CD14-positive monocyte (primary cell): ENCODE results near the gene GRK2. TPM values are rescaled to one million over a fixed set of nuclear protein-coding genes. Genes with fewer than 3 reads are reported as not detected.
A peak's percentile ranks its signal among the peaks of the same experiment; 100 is the strongest.

ENCODE experiments used
- DNase-seq, 3 donors: peaks; one replicate each; pipeline ENCODE4 v3.0.0-alpha.2; 2011 to 2022
- H2AFZ ChIP-seq: 2 replicates; pipeline ENCODE4 v1.6.0; 2012; ENCODE audit warnings: mild to moderate bottlenecking, low read depth, low read length, inconsistent platforms; ENCODE audit not compliant: insufficient read depth, poor library complexity, severe bottlenecking
- H3K27ac ChIP-seq, 2 donors: 1 replicate in 1 of 2; 2 replicates in 1 of 2; pipeline ENCODE4 v1.5.1; 2012 to 2013; ENCODE audit warnings: low read length in 2 of 2, control low read depth in 1 of 2, inconsistent platforms in 1 of 2, low read depth in 1 of 2, mild to moderate bottlenecking in 1 of 2
- H3K27me3 ChIP-seq, 2 donors: one replicate each; pipeline versions ENCODE4 v1.6.0 to v1.6.1; 2011 to 2013; ENCODE audit warnings: low read length in 2 of 2; ENCODE audit not compliant: control insufficient read depth in 2 of 2, insufficient read depth in 2 of 2
- H3K36me3 ChIP-seq, 2 donors: replicated peaks in 1 of 2; 1 replicate in 1 of 2; 2 replicates in 1 of 2; pipeline versions ENCODE4 v1.5.1 to v1.6.1; 2012 to 2013; ENCODE audit warnings: low read length in 2 of 2, control low read depth in 1 of 2, inconsistent platforms in 1 of 2, mild to moderate bottlenecking in 1 of 2; ENCODE audit not compliant: insufficient read depth in 2 of 2, control insufficient read depth in 1 of 2
- H3K4me1 ChIP-seq, 2 donors: 1 replicate in 1 of 2; 2 replicates in 1 of 2; pipeline versions ENCODE4 v1.5.1 to v1.6.1; 2012 to 2013; ENCODE audit warnings: low read length in 2 of 2, control low read depth in 1 of 2, inconsistent platforms in 1 of 2, mild to moderate bottlenecking in 1 of 2, moderate library complexity in 1 of 2; ENCODE audit not compliant: insufficient read depth in 2 of 2, control insufficient read depth in 1 of 2
- H3K4me2 ChIP-seq: replicated peaks from 2 replicates; pipeline ENCODE3; 2012; ENCODE audit warnings: low read length, moderate library complexity, mild to moderate bottlenecking; ENCODE audit not compliant: poor library complexity, severe bottlenecking; ENCODE audit errors: extremely low read depth
- H3K4me3 ChIP-seq, 3 experiments: fragments of 200-600 bp in 1 of 3; sonication (generic) in 1 of 3; replicated peaks in 1 of 3; 1 replicate in 2 of 3; 2 replicates in 1 of 3; pipeline ENCODE4 v1.5.1; 2011 to 2013; ENCODE audit warnings: low read length in 3 of 3, mild to moderate bottlenecking in 3 of 3, control low read depth in 2 of 3, low read depth in 2 of 3, inconsistent platforms in 1 of 3, moderate library complexity in 1 of 3
- H3K79me2 ChIP-seq: 2 replicates; pipeline ENCODE4 v1.6.0; 2012; ENCODE audit warnings: mild to moderate bottlenecking, control low read depth, inconsistent platforms, low read length, moderate library complexity; ENCODE audit not compliant: insufficient read depth
- H3K9ac ChIP-seq: 2 replicates; pipeline ENCODE4 v1.6.0; 2017; ENCODE audit warnings: low read length, mild to moderate bottlenecking; ENCODE audit not compliant: insufficient read depth, poor library complexity, severe bottlenecking
- H3K9me3 ChIP-seq, 2 donors: replicated peaks in 1 of 2; 1 replicate in 1 of 2; 2 replicates in 1 of 2; pipeline versions ENCODE4 v1.5.1 to v1.6.1; 2012 to 2013; ENCODE audit warnings: low read length in 2 of 2, control low read depth in 1 of 2; ENCODE audit not compliant: control insufficient read depth in 1 of 2, insufficient read depth in 1 of 2
- H4K20me1 ChIP-seq: 2 replicates; pipeline ENCODE4 v1.6.0; 2012; ENCODE audit warnings: mild to moderate bottlenecking, low read length, control low read depth, moderate library complexity; ENCODE audit not compliant: insufficient read depth
- H3K27ac Mint-ChIP-seq, 7 donors: one replicate each; pipeline ENCODE4 v1.8.0; 2020; ENCODE audit warnings: mild to moderate bottlenecking in 7 of 7, mixed read lengths in 7 of 7, moderate library complexity in 6 of 7, inconsistent platforms in 2 of 7
- H3K27me3 Mint-ChIP-seq, 3 donors: one replicate each; pipeline ENCODE4 v1.8.0; 2021 to 2022; ENCODE audit warnings: low read depth in 3 of 3, mild to moderate bottlenecking in 3 of 3, mixed read lengths in 3 of 3, moderate library complexity in 3 of 3, inconsistent platforms in 1 of 3
- H3K36me3 Mint-ChIP-seq, 2 donors: one replicate each; pipeline ENCODE4 v1.8.0; 2020; ENCODE audit warnings: mixed read lengths in 2 of 2, inconsistent platforms in 1 of 2, mild to moderate bottlenecking in 1 of 2
- H3K4me1 Mint-ChIP-seq: one replicate; pipeline ENCODE4 v1.8.0; 2020; ENCODE audit warnings: mild to moderate bottlenecking, mixed read lengths
- H3K4me3 Mint-ChIP-seq, 2 donors: one replicate each; pipeline ENCODE4 v1.8.0; 2020; ENCODE audit warnings: mild to moderate bottlenecking in 2 of 2, mixed read lengths in 2 of 2, moderate library complexity in 1 of 2
- H3K9me3 Mint-ChIP-seq, 7 donors: one replicate each; pipeline ENCODE4 v1.8.0; 2020 to 2022; ENCODE audit warnings: mixed read lengths in 7 of 7, mild to moderate bottlenecking in 6 of 7, moderate library complexity in 6 of 7, inconsistent platforms in 2 of 7
- WGBS: methylation state at CpG from one replicate; pipeline ENCODE4 v1.1.5; 2013; ENCODE audit warnings: missing lambda C conversion rate; ENCODE audit not compliant: insufficient coverage; 5-methylcytosine and 5-hydroxymethylcytosine counted together
- intact Hi-C, 2 donors: fragments of 100-400 bp; cut with micrococcal nuclease; formaldehyde crosslinking; loops; one replicate each; pipeline versions ENCODE4 v1.15.0 to v1.15.1; 2023
- polyA plus RNA-seq, 3 donors: library from polyadenylated mRNA; depleted of rRNA in 1 of 3; unstranded in 2 of 3; stranded (reverse) in 1 of 3; fragments of 300-500 nt in 2 of 3; fragments of >200 nt in 1 of 3; fragmentation: Illumina TruSeq in 2 of 3; gene quantifications; 1 replicate in 2 of 3; 2 replicates in 1 of 3; pipeline ENCODE4 v1.2.3, GENCODE V29; 2012 to 2021
- TF ChIP-seq, protein P1 (sequence below): fragments of 200-600 bp; IDR thresholded peaks from one replicate; pipeline ENCODE4 v1.8.0; 2022; ENCODE audit warnings: antibody characterized with exemption, mild to moderate bottlenecking

The GRK2 gene
- polyA plus RNA-seq, 3 donors, result 34.9 to 777 (median 43.0) TPM

DNA sequence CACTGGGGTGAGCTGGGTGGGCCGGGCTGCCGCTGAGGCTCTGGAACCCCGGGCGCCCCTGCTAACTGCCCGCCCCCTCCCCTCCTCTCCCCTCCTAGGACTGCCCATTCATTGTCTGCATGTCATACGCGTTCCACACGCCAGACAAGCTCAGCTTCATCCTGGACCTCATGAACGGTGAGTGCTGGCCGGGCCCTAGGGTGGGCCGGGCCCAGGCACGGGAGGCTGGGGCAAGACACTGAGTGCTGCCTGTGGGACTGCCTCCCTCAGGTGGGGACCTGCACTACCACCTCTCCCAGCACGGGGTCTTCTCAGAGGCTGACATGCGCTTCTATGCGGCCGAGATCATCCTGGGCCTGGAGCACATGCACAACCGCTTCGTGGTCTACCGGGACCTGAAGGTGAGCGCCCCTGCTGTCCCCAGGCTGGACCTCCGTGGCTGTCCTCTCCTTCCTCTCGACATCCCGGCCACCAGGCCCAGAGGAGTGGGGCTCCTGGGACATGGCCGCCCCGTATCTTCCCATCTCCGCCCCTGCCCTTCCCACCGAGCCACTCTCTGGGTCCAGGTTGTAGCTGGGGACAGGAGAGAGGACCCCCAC is 15.4 kb downstream of the GRK2 start:
- H3K4me2 ChIP-seq, result peak overlapping the region; percentile 80
- peaks cover 98% of the 10 kb centered on the region for H3K79me2 ChIP-seq
- peaks cover 10% of the 10 kb centered on the region for H4K20me1 ChIP-seq
- no peak overlapping the region for H2AFZ ChIP-seq
- peak overlapping the region; percentile 87 to 95 (median 93) for H3K27ac Mint-ChIP-seq
- peak overlapping the region; percentile 92 to 99 for H3K27ac ChIP-seq
- peaks cover 78 to 85% of the 10 kb centered on the region in 2 donors for H3K36me3 ChIP-seq
- TF ChIP-seq, protein P1, sequence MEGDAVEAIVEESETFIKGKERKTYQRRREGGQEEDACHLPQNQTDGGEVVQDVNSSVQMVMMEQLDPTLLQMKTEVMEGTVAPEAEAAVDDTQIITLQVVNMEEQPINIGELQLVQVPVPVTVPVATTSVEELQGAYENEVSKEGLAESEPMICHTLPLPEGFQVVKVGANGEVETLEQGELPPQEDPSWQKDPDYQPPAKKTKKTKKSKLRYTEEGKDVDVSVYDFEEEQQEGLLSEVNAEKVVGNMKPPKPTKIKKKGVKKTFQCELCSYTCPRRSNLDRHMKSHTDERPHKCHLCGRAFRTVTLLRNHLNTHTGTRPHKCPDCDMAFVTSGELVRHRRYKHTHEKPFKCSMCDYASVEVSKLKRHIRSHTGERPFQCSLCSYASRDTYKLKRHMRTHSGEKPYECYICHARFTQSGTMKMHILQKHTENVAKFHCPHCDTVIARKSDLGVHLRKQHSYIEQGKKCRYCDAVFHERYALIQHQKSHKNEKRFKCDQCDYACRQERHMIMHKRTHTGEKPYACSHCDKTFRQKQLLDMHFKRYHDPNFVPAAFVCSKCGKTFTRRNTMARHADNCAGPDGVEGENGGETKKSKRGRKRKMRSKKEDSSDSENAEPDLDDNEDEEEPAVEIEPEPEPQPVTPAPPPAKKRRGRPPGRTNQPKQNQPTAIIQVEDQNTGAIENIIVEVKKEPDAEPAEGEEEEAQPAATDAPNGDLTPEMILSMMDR, result no peak
- H3K9me3 ChIP-seq, result no peaks in the 10 kb centered on the region
- H3K4me1 ChIP-seq, result peaks cover 100% of the 10 kb centered on the region in 2 donors
- WGBS, result 78% methylated on average over 20 of the region's 27 CpGs
- DNase-seq, result no peak
- H3K27me3 ChIP-seq, result no peaks in the 10 kb centered on the region
- peaks cover 0 to 5% (median 4%) of the 10 kb centered on the region in 3 donors for H3K27me3 Mint-ChIP-seq
- intact Hi-C loops, result no loop called here
- peaks cover 0 to 2% (median under 1%) of the 10 kb centered on the region in 7 donors for H3K9me3 Mint-ChIP-seq
- H3K9ac ChIP-seq, result no peak overlapping the region
- H3K36me3 Mint-ChIP-seq, result peaks cover 67 to 91% of the 10 kb centered on the region in 2 donors
- peak overlapping the region in 1 of 3 experiments; percentile 23 for H3K4me3 ChIP-seq
- peak overlapping the region in 1 of 2 donors; percentile 50 for H3K4me3 Mint-ChIP-seq
- peaks cover 93% of the 10 kb centered on the region for H3K4me1 Mint-ChIP-seq

DNA sequence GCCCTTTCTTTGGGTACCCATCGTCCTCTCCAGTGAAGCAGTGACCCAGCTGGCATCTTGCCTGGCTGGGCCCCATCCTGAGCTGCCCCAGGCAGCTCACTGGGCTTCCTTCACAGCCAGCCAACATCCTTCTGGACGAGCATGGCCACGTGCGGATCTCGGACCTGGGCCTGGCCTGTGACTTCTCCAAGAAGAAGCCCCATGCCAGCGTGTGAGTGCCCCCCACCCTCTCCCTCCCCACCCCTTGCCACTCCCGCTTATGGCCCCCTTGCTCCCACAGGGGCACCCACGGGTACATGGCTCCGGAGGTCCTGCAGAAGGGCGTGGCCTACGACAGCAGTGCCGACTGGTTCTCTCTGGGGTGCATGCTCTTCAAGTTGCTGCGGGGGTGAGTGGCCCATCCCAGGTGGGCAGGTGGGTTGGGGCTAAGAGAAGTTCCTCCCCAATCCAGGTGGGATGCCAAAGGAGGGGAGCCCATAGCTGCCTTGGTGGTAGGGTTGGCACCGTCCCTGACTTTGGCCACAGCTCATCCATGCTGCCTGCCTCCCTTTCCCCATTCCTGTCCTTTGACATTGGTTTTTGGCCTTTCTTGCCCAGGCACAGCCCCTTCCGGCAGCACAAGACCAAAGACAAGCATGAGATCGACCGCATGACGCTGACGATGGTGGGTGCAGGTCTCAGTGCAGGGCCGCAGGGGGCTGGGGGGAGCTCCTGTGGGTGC is 16.0 kb downstream of the GRK2 start:
- H3K36me3 Mint-ChIP-seq, result peaks cover 70 to 93% of the 10 kb centered on the region in 2 donors
- Histone ChIP-seq H3K4me2 (peak overlapping the region; percentile 80), H3K27me3 (no peaks in the 10 kb centered on the region), H3K9me3 (no peaks in the 10 kb centered on the region), H3K4me3 (peak overlapping the region in 1 of 3 experiments; percentile 83), H3K36me3 (peaks cover 80 to 87% of the 10 kb centered on the region in 2 donors), H4K20me1 (peaks cover 3% of the 10 kb centered on the region), H3K79me2 (peaks cover 98% of the 10 kb centered on the region), H2AFZ (no peak overlapping the region), H3K9ac (no peak overlapping the region), H3K27ac (peak overlapping the region; percentile 92 to 99), H3K4me1 (peaks cover 100% of the 10 kb centered on the region in 2 donors)
- DNase-seq, result no peak
- intact Hi-C loops, result no loop called here
- peak overlapping the region; percentile 91 to 95 (median 94) for H3K27ac Mint-ChIP-seq
- WGBS, result 55% methylated on average over 18 of the region's 20 CpGs
- H3K27me3 Mint-ChIP-seq, result peaks cover 0 to 9% (median 4%) of the 10 kb centered on the region in 3 donors
- H3K4me3 Mint-ChIP-seq, result peak overlapping the region; percentile 11 to 50
- TF ChIP-seq, protein P1, result no peak
- peaks cover 93% of the 10 kb centered on the region for H3K4me1 Mint-ChIP-seq
- peaks cover 0 to 2% (median 0%) of the 10 kb centered on the region in 7 donors for H3K9me3 Mint-ChIP-seq
